Stomach (tissue), 9 donors: ENCODE results near the gene MOV10L1. TPM values are rescaled to one million over a fixed set of nuclear protein-coding genes. Genes with fewer than 3 reads are reported as not detected.

Experiments
- DNase-seq, 2 donors: peaks; one replicate each; pipeline versions ENCODE4 v3.0.0 to v3.0.0-alpha.2; 2013 to 2019
- H3K27ac ChIP-seq, 5 donors: fragments of 200-600 bp in 4 of 5; sonication (generic) in 4 of 5; one replicate each; pipeline ENCODE4 v1.5.1; 2013 to 2019; ENCODE audit warnings: mild to moderate bottlenecking in 1 of 5, moderate library complexity in 1 of 5
- H3K27me3 ChIP-seq, 3 donors: fragments of 200-600 bp; sonication (generic); one replicate each; pipeline ENCODE4 v1.5.1; 2017 to 2019; ENCODE audit warnings: mixed run types in 1 of 3
- H3K36me3 ChIP-seq, 4 donors: fragments of 200-600 bp; sonication (generic); 1 replicate in 3 of 4; 2 replicates in 1 of 4; pipeline ENCODE4 v1.5.1; 2016 to 2019
- H3K4me1 ChIP-seq, 4 donors: fragments of 200-600 bp; sonication (generic); one replicate each; pipeline ENCODE4 v1.5.1; 2016 to 2019
- H3K4me3 ChIP-seq, 4 donors: fragments of 200-600 bp; sonication (generic) in 3 of 4; one replicate each; pipeline ENCODE4 v1.5.1; 2016 to 2019; ENCODE audit warnings: mild to moderate bottlenecking in 1 of 4
- H3K9me3 ChIP-seq, 4 donors: fragments of 200-600 bp; sonication (generic); one replicate each; pipeline ENCODE4 v1.5.1; 2016 to 2019
- EP300 ChIP-seq: sonication (generic); formaldehyde crosslinking; IDR thresholded peaks from one replicate; pipeline ENCODE4 v1.6.1; 2017; ENCODE audit warnings: antibody characterized with exemption
- POLR2A ChIP-seq, 4 donors: fragments of 450-650 bp; IDR thresholded peaks; one replicate each; pipeline ENCODE4 v1.6.1; 2016; ENCODE audit warnings: antibody characterized with exemption in 4 of 4, control low read depth in 2 of 4, mild to moderate bottlenecking in 1 of 4, moderate library complexity in 1 of 4
- POLR2AphosphoS5 ChIP-seq, 3 donors: sonication (generic); formaldehyde crosslinking; IDR thresholded peaks; one replicate each; pipeline ENCODE4 v1.6.1; 2016; ENCODE audit warnings: antibody characterized with exemption in 3 of 3
- WGBS, 5 donors: extraction: QIAGEN DNeasy Blood & Tissue Kit in 3 of 5; methylation state at CpG; one replicate each; pipeline versions ENCODE4 v1.1.5 to v1.1.7; 2013 to 2018; 5-methylcytosine and 5-hydroxymethylcytosine counted together
- intact Hi-C: fragments of 100-400 bp; cut with DNase I; formaldehyde crosslinking; loops from one replicate; pipeline ENCODE4 v1.15.1; 2023; ENCODE audit warnings: low total_unique reads
- polyA plus RNA-seq, 3 donors: library from polyadenylated mRNA; stranded (reverse); fragments of 200-250 nt; gene quantifications; one replicate each; pipeline ENCODE4 v1.2.3, GENCODE V29; 2013
- total RNA-seq, 5 donors: library from RNA; depleted of rRNA; stranded (reverse); fragments of >200 nt; gene quantifications; one replicate each; pipeline versions ENCODE4 v1.1.0 to v1.2.3, GENCODE V29; 2014 to 2016
- TF ChIP-seq, protein P1 (sequence below), 7 experiments: fragments of 450-650 bp in 4 of 7; fragments of 200-600 bp in 3 of 7; sonication (generic) in 3 of 7; IDR thresholded peaks; one replicate each; pipeline ENCODE4 v1.5.1; 2016 to 2019; ENCODE audit warnings: antibody characterized with exemption in 7 of 7, control low read depth in 2 of 7, mild to moderate bottlenecking in 1 of 7
- donor health status: healthy with polysubstance abuse.
- donor health status: Bipolar disorder and iron deficiency.
- donor health status: healthy.

MOV10L1 gene
- total and polyA plus RNA-seq, 8 donors = 0.12 to 2.8 (median 0.46) TPM; not detected in 3

DNA sequence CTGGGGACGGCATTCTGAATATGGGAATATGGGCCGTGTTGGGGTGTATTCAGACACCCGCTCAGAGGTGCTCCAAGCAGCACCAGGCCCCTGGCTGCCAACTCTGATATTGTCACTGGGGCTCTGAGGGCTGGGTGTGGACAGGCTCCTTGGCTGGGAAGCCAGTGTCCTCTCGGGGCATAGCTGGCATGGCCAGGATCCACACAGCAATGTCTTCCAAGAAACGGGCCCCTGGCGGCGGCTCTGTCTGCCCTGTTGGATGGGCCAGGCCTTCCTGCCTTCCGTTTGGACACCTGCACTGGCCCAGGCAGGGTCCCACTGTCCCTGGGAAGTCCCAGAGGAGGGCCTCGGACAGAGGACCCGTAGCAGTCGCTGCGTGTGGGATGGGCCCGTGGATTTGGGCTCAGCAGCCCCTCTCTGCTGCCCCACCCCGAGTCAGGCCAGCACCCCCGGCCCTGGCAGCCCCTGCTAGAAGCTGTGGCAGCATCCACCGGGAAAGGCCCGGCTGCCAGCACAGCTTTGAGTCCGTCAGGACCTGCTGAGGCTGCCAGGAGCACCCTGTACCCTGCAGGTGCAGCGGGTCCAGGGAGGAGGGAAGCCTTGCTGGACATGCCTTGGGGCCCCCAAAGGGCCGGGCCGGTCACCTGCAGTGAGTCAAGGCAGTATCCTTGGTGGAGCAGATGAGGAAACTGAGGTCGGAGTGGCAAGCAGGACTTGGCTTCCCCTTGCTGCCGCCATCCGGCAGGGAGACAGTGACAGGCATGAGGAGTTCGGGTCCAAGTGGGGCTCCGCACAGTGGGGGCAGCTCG is 84.8 kb downstream of the MOV10L1 start:
- no peaks in the 10 kb centered on the region for H3K36me3 ChIP-seq
- peaks cover 17 to 96% (median 25%) of the 10 kb centered on the region in 3 donors for H3K27me3 ChIP-seq
- H3K4me1 ChIP-seq = peaks cover 9 to 18% (median 14%) of the 10 kb centered on the region in 4 donors
- intact Hi-C loops = no loop called here
- H3K27ac ChIP-seq = no peak overlapping the region
- WGBS, 5 donors = 83 to 88% (median 87%) methylated on average over 15 to 27 of the region's 27 CpGs
- H3K4me3 ChIP-seq = no peak overlapping the region
- DNase-seq = no peak
- no peak for TF ChIP-seq POLR2AphosphoS5 (IDR thresholded peaks at IDR 0.05)
- TF ChIP-seq, protein P1, sequence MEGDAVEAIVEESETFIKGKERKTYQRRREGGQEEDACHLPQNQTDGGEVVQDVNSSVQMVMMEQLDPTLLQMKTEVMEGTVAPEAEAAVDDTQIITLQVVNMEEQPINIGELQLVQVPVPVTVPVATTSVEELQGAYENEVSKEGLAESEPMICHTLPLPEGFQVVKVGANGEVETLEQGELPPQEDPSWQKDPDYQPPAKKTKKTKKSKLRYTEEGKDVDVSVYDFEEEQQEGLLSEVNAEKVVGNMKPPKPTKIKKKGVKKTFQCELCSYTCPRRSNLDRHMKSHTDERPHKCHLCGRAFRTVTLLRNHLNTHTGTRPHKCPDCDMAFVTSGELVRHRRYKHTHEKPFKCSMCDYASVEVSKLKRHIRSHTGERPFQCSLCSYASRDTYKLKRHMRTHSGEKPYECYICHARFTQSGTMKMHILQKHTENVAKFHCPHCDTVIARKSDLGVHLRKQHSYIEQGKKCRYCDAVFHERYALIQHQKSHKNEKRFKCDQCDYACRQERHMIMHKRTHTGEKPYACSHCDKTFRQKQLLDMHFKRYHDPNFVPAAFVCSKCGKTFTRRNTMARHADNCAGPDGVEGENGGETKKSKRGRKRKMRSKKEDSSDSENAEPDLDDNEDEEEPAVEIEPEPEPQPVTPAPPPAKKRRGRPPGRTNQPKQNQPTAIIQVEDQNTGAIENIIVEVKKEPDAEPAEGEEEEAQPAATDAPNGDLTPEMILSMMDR (IDR thresholded peaks at IDR 0.05) = no peak
- no peak for TF ChIP-seq EP300
- no peak for TF ChIP-seq POLR2A (IDR thresholded peaks at IDR 0.05)
- no peaks in the 10 kb centered on the region for H3K9me3 ChIP-seq

- Histone ChIP-seq H3K4me1 (peaks cover 5 to 14% (median 9%) of the 10 kb centered on the region in 4 donors), H3K4me3 (no peak overlapping the region), H3K27me3 (peaks cover 12 to 96% (median 20%) of the 10 kb centered on the region in 3 donors), H3K36me3 (no peaks in the 10 kb centered on the region), H3K9me3 (no peaks in the 10 kb centered on the region), H3K27ac (no peak overlapping the region)
- TF ChIP-seq POLR2A (IDR thresholded peaks at IDR 0.05) (no peak), EP300 (no peak), POLR2AphosphoS5 (IDR thresholded peaks at IDR 0.05) (no peak)
- TF ChIP-seq, protein P1 (IDR thresholded peaks at IDR 0.05) = no peak
- intact Hi-C loops = no loop called here
- DNase-seq = no peak
- 87 to 92% (median 88%) methylated on average over 5 to 6 of the region's 6 CpGs for whole genome bisulfite sequencing, 5 donors
These were observed 85.3 kb downstream of the MOV10L1 start for GRCh38 chr22:50175191-50175461.

DNA sequence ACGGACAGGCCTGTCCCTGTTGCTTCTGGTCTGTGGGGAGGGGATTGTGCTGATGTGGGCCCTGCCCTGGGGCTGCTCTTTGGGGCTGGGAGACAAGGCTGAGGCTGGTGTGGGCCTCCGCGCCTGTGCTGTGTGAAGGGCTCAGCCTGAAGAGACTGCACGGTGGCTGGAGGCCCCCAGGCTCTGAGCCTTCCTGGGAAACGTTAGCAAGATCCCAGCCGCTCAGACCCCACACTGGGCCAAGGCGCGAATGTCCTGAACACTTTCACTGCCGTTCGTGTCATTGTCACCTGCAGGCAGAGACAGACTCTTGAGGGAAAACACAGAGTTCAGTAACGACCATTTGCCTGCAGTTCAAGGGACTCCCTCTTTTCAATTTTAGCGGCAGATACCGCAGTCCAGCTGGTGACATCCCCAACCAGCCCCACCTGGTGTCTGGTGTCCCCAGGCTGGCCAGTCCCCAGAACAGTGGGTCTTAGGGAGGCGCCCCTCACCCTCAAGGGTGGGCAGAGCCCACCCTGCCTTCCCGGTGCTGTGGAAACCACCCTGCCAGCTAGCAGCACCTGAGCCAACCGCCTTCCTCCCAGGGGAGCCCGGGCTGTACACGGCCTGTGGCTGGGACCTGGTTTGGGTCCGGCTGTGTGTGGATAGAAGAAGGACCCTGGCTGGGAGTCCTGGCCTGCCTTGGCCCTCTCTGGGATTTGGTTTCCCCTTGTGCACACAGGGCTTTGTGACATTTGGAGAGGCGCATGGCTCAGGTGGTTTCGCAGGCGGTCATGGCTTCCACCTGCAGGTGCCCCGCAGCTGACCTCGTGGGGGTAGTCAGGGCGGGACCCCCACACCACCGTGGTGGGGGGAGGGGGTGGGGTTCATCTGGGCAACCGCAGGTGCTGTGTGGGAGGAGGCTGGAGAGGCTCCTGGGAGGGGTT is 86.4 kb downstream of the MOV10L1 start:
- intact Hi-C loops = no loop called here
- Histone ChIP-seq H3K36me3 (no peaks in the 10 kb centered on the region), H3K9me3 (no peaks in the 10 kb centered on the region), H3K27ac (no peak overlapping the region), H3K27me3 (peaks cover 12 to 96% (median 14%) of the 10 kb centered on the region in 3 donors), H3K4me3 (no peak overlapping the region), H3K4me1 (peaks cover 0 to 8% (median 3%) of the 10 kb centered on the region in 4 donors)
- no peak for DNase-seq
- TF ChIP-seq, protein P1 (IDR thresholded peaks at IDR 0.05) = no peak
- no peak for TF ChIP-seq POLR2A (IDR thresholded peaks at IDR 0.05)
- 75 to 78% (median 76%) methylated on average over 15 to 27 of the region's 27 CpGs for WGBS, 5 donors

DNA sequence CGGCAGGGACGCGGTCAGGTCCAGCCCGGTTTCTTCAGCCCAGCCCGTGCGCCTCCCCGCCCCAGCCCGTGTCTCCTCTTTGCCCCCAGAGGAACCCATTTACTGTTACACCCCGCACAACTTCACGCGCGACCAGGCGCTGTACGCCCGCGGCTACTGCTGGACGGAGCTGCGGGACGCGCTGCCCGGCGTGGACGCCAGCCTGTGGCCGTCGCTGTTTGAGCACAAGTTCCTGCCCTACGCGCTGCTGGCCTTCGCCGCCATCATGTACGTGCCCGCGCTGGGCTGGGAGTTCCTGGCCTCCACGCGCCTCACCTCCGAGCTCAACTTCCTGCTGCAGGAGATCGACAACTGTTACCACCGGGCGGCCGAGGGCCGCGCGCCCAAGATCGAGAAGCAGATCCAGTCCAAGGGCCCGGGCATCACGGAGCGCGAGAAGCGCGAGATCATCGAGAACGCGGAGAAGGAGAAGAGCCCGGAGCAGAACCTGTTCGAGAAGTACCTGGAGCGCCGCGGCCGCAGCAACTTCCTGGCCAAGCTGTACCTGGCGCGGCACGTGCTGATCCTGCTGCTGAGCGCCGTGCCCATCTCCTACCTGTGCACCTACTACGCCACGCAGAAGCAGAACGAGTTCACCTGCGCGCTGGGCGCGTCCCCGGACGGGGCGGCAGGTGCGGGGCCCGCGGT is 87.2 kb downstream of the MOV10L1 start:
- Histone ChIP-seq H3K27ac (no peak overlapping the region), H3K4me1 (peaks cover 0 to 6% (median 0%) of the 10 kb centered on the region in 4 donors), H3K4me3 (no peak overlapping the region), H3K27me3 (peaks cover 6 to 88% (median 8%) of the 10 kb centered on the region in 3 donors), H3K36me3 (no peaks in the 10 kb centered on the region), H3K9me3 (no peaks in the 10 kb centered on the region)
- intact Hi-C loops = no loop called here
- no peak for DNase-seq
- WGBS, 5 donors = 94 to 97% (median 95%) methylated on average over 74 to 76 of the region's 76 CpGs
- no peak for TF ChIP-seq POLR2A (IDR thresholded peaks at IDR 0.05)
- TF ChIP-seq, protein P1 (IDR thresholded peaks at IDR 0.05) = no peak
- no peak for TF ChIP-seq POLR2AphosphoS5 (IDR thresholded peaks at IDR 0.05)
- TF ChIP-seq EP300 = no peak
